GM12873 (cell line): ENCODE data around the gene ZNF419.

Source experiments
- CTCF ChIP-seq: IDR thresholded peaks from 2 replicates; pipeline ENCODE4 v1.5.1; 2012; ENCODE audit warnings: low read depth, mild to moderate bottlenecking, moderate library complexity, low read length, control low read depth; ENCODE audit not compliant: insufficient read depth; ENCODE audit errors: missing control alignments

The ZNF419 gene

GRCh38 chr19:57487477-57488298 is at the start of gene ZNF419:
Gene ZNF419, plus strand, starts transcription at chr19:57487750. Its CDS starts 201 bp downstream, at chr19:57487951.
- peak; percentile 8 for TF ChIP-seq CTCF

- no peak for TF ChIP-seq CTCF
Observed at GRCh38 chr19:57437931-57438330, 49.6 kb upstream of the ZNF419 start.

GRCh38 chr19:57438925-57439324 is 48.6 kb upstream of the ZNF419 start:
- TF ChIP-seq CTCF = peak; percentile 3

- TF ChIP-seq CTCF = no peak
Observed at GRCh38 chr19:57441979-57442752, 45.4 kb upstream of the ZNF419 start.

- TF ChIP-seq CTCF = no peak
Observed at GRCh38 chr19:57443121-57443696, 44.3 kb upstream of the ZNF419 start.

- TF ChIP-seq CTCF = no peak
Observed at GRCh38 chr19:57452307-57452706, 35.2 kb upstream of the ZNF419 start.
